Islet precursor cell (in vitro differentiated cells): ENCODE results near the gene PDGFRB.
A peak's percentile ranks its signal among the peaks of the same experiment; 100 is the strongest.

Experiments used
- DNase-seq: peaks from one replicate; pipeline ENCODE4 v3.0.0-alpha.2; 2018

The PDGFRB gene

DNA sequence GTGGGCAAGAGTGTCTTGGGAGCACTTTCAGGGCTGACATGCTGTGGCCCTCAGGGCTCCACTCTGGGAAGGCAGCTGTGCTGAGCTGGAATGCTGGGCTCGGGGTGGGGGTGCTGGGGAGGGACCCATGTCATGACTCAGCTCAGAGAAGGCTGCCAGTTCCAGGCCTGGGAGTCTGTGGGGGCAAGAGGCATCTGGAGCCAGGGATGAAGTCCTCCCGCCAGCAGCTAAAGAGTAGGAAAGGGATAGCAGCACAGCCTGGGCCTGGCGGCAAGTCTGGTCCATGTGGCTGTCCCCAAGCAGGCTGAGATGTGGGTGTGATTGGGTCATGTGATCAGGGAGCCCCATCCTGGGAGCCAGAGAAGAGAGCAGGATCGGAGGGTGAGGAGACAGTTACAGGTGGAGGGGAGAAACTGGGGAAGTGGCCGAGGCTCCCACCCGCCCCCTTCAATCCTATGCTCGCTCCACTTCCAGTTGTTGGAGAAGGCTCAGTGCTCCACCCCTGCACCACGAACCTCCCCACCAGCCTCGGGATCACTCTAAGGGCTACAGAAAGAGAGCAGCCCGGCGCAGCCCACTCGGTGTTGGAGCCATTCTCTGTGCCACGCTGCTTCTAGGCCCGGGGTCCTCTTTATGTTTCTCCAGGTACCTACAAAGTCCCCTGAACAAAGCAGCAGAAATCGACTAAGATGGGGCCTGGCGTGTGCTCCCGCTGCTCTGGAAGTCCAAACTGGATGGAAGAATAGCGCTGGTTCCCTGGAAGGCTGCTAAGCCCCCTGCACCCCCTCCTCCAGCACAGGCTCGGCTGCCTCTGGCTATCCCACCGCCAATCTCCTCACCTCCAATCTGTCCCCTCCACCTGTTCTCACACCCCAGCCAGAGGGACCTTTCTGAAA, 12.0 kb downstream of the PDGFRB start:
- peak; percentile 98 for DNase-seq

DNA sequence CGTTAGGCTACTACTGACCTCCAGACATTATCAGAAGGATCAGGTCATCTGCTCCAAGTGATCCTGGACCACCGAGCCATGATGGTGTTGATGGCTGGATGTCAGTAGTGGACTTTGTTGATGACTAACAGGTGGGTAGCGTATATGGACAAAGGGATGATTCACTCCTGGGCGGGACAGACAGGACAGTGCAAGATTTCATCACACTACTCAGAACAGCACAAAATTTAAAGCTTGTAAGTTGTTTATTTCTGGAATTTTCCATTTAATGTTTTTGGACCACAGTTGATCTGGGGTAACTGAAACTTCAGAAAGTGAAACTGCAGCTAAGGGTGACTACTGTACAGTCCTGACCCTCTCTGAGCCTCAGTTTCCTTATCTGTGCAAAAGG, 12.7 kb downstream of the PDGFRB start:
- DNase-seq, result peak; percentile 94

DNA sequence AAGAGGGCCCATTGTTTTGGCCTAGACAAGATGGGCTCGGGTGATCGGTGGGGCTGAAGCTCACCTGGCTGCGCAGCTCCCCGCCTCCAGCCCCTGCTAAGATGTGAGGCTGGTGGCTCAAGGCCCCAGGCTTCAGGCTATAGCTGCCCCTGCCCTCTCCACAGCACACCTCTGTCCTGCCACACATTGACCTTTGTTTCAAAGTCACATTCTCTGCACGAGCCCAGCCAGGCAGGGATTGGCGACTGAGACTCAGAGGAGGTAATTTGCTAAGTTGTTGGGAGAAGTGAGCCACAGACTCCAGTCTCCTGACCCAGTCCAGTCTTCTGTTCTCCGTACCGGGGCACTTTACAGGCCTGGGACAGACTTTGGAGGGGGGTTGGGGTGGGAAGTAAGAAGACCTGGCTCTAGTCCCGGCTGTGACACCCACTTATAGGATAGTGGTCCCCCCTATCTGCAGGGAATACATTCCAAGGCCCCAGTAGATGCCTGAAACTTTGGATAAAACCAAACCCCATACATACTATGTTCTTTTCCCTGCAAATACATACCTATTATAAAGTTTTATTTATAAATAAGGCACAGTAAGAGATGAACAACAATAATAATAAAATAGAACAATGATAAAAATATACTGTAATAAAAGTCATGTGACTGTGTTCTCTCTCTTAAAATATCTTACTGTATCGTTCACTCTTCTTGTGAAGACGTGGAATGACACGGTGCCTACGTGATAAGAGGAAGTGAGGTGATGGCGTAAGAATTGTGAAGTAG, 13.3 kb downstream of the PDGFRB start:
- DNase-seq, result peak; percentile 92

DNA sequence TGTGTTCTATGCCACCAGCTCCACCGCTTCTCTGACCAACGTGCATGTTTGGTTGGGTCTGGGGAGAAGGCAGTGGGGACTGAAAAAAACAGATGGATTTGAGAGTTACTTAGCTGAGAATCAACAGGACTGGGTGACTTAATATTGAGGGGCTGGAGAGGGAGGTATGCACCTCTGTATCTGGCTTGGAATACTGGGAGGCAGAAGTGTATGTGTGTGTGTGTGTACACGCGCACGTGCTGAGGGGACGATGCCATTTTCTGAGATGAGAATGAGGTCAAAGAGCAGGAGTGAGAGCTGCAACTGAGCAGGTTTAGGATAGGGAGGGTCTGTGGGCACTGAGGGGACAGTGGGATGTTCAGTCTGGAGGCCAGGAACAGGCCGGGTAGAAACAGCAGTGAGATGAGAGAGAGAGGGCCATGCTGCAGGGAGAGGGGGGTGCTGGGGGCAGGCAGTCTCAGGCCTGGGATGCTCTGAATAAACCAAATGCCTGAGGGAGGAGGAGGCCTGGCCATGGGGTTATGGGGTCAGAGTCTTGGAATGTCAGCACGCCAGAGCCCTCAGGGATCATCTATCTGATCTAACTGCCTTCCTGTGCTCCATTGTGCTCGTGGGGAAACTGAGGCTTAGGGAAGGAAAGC, 14.0 kb downstream of the PDGFRB start:
- peak; percentile 98 for DNase-seq

DNA sequence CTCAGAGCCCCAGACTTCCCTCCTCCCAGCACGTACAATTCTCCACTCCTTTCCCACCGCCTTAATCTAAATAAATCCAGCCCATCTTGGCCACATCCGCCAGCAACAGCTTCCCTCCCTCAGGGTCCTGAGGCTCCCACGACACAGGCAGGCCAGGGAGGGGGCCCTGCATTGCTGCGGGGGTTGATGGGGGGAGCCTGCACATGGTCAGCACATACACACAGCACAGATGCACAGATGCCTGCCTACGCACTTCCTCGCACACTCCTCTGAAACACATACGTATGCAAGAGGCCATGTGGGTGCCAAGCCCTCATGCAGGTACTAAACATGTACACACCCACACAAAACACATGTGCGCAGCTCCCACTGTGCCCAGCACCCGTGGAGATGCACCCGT, 14.8 kb downstream of the PDGFRB start:
- DNase-seq, result no peak

DNA sequence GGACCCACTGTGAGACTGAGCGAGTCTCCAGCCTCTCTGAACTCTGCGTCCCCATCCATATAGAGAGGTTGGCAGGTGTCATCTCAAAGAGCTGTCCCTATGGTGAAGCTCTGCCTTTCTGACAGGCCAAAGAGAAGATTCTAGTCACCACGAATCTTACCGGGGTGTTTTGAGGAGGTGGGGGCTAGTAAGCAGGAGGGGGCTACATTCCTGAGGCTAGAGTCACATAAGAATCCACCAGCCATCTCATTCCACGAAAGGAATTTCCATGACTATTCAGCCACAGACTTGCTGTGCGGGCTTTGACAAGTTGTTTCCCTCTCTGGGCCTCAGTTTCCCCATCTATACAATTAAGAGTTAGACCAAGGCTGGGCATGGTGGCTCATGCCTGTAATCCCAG, 16.3 kb downstream of the PDGFRB start:
- DNase-seq, result peak; percentile 78

DNA sequence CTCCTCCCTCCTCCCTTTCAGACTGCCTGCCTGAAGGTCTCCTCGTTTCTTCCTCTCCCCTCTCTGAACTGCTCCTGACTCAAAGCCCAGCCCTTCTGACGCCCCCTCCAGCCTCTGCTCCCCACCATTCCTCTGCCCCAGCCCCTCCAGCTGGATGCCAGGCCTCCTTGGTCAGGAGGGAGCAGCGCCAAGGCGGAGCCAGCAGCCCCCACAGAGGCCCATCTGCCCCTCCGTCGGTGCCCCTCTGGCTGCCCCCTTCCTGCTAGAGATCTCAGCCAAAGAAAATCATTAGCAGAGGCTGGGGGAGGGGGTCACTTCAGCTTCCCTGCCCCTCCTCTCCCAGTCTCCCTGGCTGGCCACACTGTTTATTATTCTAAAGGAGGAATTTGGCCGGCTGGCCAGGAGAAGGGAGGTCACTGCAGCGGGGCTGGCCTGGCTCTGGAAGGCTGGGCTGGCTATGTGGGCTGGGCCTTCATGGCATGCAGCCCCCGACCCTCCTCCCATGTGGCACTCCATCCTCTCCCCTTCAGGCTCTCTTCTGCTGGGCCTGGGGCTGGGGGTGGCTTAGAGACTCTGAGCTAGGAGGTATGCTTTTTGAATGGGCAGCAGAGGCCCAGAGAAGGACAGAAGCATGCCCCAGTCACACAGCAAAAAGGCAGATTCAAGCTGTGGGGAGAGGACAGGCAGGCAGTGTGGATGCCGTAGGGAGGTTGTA, 16.9 kb downstream of the PDGFRB start:
- peak; percentile 97 for DNase-seq

DNA sequence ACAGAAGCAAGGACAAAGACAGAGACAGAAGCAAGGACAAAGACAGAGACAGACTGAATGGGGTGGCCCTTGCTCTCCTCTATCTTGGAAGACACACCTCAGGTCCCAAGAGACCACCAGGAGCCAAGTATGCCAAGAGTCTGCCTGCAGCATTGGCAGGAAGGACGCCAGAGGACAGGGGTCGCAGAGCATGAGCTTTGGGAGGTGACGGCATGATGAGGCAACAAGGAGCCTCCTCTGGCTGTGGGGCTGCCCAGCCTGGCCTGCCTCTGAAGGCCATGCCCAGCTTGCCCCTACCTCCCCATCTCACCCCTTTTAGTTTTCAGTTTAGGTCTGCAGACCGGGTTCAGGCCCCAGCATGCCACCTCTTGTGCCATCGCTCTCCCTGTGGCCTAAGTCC, 17.6 kb downstream of the PDGFRB start:
- DNase-seq, result no peak

DNA sequence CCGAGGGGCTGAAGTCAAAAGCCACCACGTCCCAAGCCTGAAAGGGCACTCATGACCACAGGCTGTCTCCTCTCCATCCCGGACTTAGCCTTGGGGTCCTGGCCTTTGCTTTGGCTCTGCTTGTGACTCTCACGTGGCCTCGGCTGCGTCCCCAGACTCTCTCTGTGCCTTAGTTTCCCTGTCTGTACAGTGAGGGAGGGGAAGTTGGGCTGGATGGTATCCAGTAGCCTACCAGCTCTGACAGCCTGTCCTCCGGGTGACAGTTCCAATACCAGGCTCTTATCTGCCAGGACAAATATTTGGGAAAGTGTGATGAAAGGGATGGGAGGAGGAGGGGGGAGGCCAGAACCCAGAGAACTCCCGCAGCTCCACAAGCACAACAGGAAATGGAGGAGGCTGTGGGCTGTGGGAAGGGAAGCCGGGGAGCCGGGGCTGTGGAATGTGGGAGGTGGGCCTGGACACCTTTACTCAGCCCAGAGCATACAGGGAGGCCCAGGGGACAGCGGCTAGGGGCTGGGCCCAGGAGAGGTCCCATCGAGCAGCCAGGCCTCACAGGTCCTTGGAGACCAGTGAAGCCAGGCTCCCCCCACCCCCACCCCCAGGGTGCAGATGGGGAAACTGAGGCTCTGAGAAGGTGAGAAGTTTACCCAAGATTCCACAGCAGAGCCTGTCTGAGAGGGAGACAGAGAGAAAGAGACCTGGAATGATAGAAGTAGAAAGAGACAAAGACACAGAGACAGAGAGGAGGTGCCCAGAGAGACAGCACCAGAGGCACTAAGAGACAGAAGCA, 18.3 kb downstream of the PDGFRB start:
- DNase-seq, result peak; percentile 96

DNA sequence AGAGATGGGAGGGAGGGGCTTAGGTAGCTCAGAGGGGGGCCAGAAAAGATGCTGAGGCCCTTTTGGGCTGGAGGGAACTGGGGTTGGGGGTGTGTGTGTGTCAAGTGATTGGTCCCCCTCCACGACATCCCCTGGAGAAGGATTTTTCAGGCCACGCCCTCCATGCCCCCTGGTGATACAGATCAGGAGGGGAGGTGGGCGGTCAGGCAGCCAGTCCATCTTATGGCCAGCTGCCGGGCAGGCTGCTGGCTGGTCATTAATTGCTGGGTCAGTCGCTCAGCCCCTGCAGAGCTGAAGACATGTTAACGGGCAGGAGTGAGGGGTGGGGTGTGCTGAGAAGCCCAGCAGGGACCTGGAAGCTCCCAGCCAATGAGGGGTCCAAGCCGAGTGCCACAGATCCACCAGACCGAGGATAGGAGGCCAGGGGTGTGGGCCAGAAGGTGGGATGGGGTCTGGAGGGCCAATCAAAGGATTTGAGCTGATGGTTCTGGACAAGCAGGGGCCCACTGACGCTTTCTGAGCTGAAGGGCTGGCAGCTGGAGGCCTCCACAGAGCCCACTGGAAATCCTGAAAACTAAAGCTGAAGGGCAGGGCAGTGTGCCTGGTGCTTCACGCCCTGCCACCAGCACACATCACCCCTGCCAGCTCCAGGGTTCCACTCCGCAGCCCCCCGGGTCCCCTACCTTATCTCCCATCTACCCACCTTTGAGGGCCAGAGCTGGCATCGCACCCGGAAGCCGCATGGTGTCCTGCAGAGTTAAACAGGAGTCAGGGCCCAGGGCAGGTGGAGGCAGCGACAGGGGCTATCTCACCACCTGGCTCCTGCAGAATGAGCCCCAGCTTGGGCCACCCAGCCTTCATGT, 19.1 kb downstream of the PDGFRB start:
- DNase-seq, result no peak

DNA sequence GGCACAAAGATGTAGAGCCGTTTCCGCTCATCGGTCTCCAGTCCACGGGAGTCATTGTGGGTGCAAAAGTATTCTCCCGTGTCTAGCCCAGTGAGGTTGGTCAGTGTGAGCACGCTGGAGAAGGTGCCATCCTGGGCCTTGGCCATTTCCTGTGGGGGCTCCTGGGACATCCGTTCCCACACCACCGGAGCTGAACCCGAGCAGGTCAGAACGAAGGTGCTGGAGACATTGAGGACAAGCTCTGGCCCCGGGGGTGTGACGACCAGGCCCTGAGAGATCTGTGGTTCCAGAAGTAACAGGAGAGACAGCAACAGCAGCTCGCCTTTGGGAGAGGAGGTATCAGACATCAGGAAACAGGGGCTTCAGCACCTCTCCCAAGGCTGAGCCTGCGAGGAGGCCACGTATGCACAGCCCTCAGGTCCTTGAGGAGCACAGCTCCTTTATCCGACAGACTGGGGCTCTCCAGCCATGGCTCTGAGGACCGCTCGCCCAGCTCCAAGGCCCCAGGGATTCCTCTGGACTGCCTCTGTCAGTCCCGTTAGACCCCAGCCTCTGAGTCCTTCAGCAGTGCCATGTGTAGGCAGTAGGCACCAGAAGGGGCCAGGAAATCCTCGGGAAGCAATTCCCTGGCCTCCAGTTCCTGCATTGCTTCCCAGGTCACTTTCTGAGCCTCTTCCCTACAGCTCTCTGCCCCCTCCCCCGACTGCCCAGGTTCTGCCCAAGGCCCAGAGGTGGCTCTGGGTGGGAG, 19.9 kb downstream of the PDGFRB start:
- no peak for DNase-seq

DNA sequence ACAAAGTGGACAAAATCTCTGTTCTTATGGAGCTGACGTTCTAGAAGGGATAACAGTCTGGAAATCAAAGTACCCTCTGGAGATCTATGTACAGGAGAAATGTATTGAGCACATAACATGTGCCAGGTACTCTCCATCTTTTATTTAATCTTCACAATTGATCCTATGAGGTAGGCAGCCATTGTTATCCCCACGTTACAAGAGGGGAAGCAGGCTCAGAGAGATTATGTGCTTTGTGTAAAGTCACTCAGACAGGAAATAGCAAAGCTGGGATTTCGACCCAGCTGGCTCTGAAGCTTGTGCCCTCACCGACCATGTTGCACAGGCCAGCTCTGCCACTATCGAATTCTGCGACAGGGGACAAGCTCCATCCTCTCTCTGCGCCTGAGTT, 21.5 kb downstream of the PDGFRB start:
- DNase-seq, result no peak

DNA sequence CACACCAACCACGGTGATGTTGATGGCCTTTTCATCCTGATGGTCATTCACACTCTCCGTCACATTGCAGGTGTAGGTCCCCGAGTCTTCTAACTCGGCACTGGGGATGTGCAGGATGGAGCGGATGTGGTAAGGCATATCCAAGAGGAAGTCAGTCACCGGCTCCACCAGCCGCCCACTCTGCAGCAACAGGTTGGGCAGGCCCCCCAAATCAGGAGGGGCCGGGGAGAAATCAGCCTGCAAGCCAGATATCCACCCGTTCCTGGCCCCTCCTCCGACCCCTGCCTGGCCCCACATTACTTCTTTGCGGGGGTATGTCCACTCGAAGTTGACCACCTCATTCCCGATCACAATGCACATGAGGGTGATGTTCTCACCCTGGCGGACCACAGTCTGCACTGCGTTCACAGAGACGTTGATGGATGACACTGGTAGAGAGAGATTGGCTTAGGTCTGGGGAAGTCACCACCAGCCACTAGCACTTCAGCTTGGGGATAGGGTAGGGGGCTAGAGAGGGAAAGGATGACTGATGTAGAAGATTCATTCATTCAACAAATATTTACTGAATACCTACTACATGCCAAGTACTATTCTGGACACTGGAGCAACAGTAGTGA, 22.0 kb downstream of the PDGFRB start:
- DNase-seq, result no peak

DNA sequence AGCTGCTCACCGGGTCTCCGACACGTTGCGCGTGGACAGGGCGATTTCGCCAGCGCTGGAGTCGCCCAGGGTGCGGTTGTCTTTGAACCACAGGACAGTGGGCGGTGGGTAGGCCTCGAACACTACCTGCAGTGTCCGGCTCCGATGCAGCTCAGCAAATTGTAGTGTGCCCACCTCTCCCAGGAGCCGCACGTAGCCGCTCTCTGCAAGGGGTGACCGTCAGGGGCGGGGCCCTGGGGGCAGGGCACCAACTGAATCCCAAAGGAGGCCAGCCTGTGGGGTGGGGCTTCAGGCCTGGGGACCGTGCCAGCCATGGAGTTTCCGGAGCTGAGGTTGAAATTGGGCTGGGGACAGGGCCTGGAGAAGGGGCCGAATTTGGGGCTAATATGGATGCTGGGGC, 22.9 kb downstream of the PDGFRB start:
- no peak for DNase-seq

DNA sequence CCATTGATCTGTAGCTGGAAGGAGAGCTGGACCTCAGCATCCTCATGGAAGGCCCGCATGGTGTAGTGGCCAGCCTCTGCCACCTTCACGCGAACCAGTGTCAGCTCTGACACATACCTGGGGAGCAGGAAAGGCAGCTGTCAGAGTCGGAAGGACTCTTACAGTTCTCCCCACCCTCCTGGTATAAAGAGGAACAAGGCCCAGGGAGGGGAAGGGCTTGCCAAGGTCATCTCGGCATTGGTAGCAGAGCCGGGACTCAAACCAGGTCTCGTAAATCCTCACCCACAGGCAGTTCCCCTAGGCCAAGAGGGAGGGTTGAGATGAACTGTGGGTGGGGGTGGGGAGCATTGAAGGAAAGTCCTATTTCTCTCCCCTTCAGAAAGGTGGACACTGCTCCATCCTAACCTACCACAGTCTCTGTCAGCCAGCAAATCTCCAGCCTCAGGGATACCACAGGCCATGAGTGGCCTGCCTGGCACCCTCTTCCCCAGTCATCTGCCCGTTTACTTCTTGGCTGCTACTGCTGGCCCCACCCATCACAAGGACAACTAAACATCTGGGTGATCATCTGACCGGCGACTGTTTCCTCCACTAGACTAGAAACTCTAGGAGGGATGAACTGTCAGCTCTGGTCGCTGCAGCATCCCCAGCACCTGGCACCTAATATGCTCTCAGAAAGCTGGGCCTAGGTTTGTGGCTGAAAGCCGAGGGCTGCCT, 23.5 kb downstream of the PDGFRB start:
- no peak for DNase-seq

DNA sequence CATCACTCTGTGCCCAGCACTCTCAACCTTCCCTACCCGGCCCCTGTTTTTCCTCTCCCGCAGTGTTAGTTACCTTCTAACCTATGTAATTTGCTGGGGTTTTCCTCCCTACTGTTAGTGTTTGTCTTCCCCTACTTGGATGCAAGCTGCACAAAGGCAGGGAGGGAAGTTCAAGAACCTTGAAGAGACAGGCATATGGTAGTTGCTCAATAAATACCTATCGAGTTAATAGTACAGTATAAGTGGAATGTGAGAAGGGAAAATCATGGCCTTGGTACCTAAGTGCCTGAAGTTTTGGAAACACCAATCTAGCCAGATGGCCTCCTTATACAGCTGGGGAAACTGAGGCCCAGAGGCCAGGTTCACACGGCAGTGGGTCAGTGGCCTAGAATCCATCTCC, 24.2 kb downstream of the PDGFRB start:
- DNase-seq, result no peak

DNA sequence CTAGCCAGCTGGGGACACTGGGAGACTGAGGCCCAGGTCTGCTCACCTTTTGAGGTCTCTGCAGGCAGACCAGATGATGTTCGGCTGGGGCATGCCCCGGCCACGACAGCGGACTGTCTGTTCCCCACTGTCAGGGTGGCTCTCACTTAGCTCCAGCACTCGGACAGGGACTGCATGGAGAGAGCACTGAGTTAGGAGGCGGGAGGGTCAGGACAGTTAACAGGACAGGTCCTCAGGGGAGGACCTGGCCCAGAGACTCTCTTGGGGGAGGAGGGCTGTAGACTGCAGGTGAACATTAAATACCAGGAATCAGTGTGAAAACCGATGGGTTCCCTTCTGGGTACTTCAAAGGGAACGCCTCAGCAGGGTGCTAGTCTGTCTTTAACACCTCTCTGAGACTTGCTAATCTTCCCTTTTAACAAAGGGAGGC, 25.1 kb downstream of the PDGFRB start:
- DNase-seq, result no peak

DNA sequence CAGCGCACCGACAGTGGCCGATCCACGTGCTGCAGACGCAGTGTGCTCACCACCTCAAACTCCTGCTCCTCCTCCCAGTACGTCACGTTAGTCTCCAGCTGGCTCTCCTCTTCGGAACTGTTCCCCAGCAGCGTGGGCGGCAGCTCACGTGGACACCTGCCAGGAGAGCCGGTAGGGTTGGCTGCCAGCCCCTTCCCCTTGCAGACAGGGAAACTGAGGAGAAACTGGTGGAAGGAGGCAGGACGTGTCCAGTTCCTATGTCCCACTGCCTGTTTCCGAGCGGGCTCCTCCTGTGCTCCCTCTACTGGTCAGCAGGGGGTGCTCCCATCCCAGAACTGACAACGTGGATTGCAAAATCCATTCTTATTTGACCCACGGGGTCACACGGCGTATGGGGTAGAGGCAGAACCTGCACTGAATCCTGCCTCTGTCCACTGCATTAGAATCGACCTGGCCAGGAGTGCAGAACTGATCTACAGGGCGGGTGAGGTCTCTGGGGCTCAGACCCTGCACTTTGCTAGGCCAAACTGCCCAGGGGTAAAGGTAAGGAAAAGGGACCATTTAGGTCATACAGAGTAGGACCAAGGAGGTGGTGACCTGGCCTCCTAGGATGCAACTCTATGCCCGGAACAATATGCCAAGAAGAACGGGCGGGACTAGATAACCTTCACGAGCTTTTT, 25.7 kb downstream of the PDGFRB start:
- DNase-seq, result peak; percentile 87

DNA sequence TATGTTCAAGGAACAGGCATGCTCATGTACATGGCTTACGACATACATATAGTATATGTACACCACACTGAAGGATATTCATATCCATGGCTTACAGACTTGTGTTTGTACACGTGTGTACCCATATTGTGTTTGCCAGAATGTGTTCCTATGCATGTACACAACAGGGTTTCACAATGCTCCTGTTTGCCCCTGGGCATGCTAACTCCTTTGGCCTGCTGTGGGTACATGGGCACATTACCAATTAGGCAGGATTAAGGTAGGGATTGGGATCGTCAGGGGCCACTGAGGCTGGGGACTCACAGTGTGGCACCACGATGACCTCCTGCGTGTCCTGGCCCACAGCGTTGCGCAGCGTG, 26.2 kb downstream of the PDGFRB start:
- no peak for DNase-seq
